PC-9 (cell line): ENCODE results near the gene KIAA1143. TPM values are rescaled to one million over a fixed set of nuclear protein-coding genes. Genes with fewer than 3 reads are reported as not detected.

Experiments
- Bru-seq: library from RNA; stranded (reverse); fragments of 400-500 nt; gene quantifications from one replicate; lab custom pipeline; 2021; lab: Mats Ljungman, UMichigan
- BruChase-seq, 2 experiments: library from RNA; stranded (reverse); fragments of 400-500 nt; gene quantifications; one replicate each; lab custom pipeline; 2021; lab: Mats Ljungman, UMichigan
- BruUV-seq: library from RNA; stranded (reverse); fragments of 400-500 nt; replicated peaks from 2 replicates; lab custom pipeline; 2021; lab: Mats Ljungman, UMichigan
- CTCF ChIA-PET: fragments of 300-600 bp; sonication (Branson Sonifier 250); formaldehyde crosslinking; loops from one replicate; lab custom pipeline; 2022; ENCODE audit warnings: antibody characterized with exemption; lab: Charles Lee
- POLR2A ChIA-PET: fragments of 300-600 bp; sonication (Branson Sonifier 250); formaldehyde crosslinking; loops from one replicate; lab custom pipeline; 2022; ENCODE audit warnings: antibody characterized with exemption; ENCODE audit not compliant: unreplicated experiment; lab: Charles Lee
- DNase-seq, 2 experiments: peaks; one replicate each; pipeline versions ENCODE4 v3.0.0 to v3.0.0-alpha.2; 2015 to 2022; ENCODE audit warnings: mixed read lengths in 1 of 2
- H2AFZ ChIP-seq: fragments of 200-600 bp; sonication (generic); 2 replicates; pipeline ENCODE4 v1.8.1; 2017; ENCODE audit warnings: antibody characterized with exemption
- H3F3A ChIP-seq: fragments of 200-600 bp; sonication (generic); 2 replicates; pipeline ENCODE4 v1.8.1; 2017; ENCODE audit warnings: antibody characterized with exemption, mild to moderate bottlenecking, low read depth; ENCODE audit not compliant: insufficient read depth
- H3K27ac ChIP-seq: fragments of 200-600 bp; sonication (generic); 2 replicates; pipeline ENCODE4 v1.6.1; 2016; ENCODE audit warnings: mixed run types
- H3K27me3 ChIP-seq: fragments of 200-600 bp; sonication (generic); 2 replicates; pipeline ENCODE4 v1.6.1; 2016; ENCODE audit warnings: low read depth, mixed run types; ENCODE audit not compliant: insufficient read depth
- H3K36me3 ChIP-seq: fragments of 200-600 bp; sonication (generic); 2 replicates; pipeline ENCODE4 v1.6.1; 2016; ENCODE audit warnings: low read depth, mixed run types
- H3K4me1 ChIP-seq: fragments of 200-600 bp; sonication (generic); replicated peaks from 2 replicates; pipeline ENCODE4 v1.6.1; 2016; ENCODE audit warnings: mixed run types; ENCODE audit not compliant: insufficient read depth
- H3K4me2 ChIP-seq: fragments of 200-600 bp; sonication (generic); 2 replicates; pipeline ENCODE4 v1.6.1; 2017; ENCODE audit warnings: mixed run types
- H3K4me3 ChIP-seq: fragments of 200-600 bp; sonication (generic); 2 replicates; pipeline ENCODE4 v1.6.1; 2016; ENCODE audit warnings: mixed run types
- H3K79me2 ChIP-seq: fragments of 200-600 bp; sonication (generic); 2 replicates; pipeline ENCODE4 v1.6.1; 2017; ENCODE audit warnings: low read depth, mixed run types
- H3K9me2 ChIP-seq: fragments of 200-600 bp; sonication (generic); 2 replicates; pipeline ENCODE4 v1.8.1; 2017; ENCODE audit warnings: mild to moderate bottlenecking; ENCODE audit not compliant: insufficient read depth
- H3K9me3 ChIP-seq: fragments of 200-600 bp; sonication (generic); 2 replicates; pipeline ENCODE4 v1.8.1; 2016; ENCODE audit warnings: low read depth; ENCODE audit not compliant: insufficient read depth
- H4K20me1 ChIP-seq: fragments of 200-600 bp; sonication (generic); 2 replicates; pipeline ENCODE4 v1.8.1; 2017; ENCODE audit not compliant: insufficient read depth
- CTCF ChIP-seq: fragments of 200-600 bp; sonication (generic); conservative IDR thresholded peaks from 2 replicates; pipeline ENCODE4 v1.6.1; 2017; ENCODE audit warnings: mixed run types, antibody characterized with exemption, mild to moderate bottlenecking, moderate library complexity
- EZH2 ChIP-seq: fragments of 200-600 bp; sonication (generic); IDR thresholded peaks from 2 replicates; pipeline ENCODE4 v1.8.0; 2017; ENCODE audit warnings: antibody characterized with exemption, low read depth
- intact Hi-C: fragments of 100-400 bp; cut with micrococcal nuclease; formaldehyde crosslinking; loops from one replicate; pipeline ENCODE4 v1.10.0; 2022; ENCODE audit not compliant: unreplicated experiment
- long read RNA-seq: library from polyadenylated mRNA; stranded (forward); transcript quantifications from one replicate; pipeline ENCODE4 v2.0.0, GENCODE V29; 2022
- total RNA-seq: library from RNA; stranded (reverse); gene quantifications from 2 replicates; pipeline ENCODE4 v1.2.3, GENCODE V29; 2021

Gene KIAA1143
- total RNA-seq = 17.8 and 34.4 TPM in 2 replicates
- Bru-seq, nascent RNA = percentile 87 among the genes with signal in this experiment
- BruChase-seq, experiment 1, labeled RNA remaining after a 2-hour chase = percentile 83 among the genes with signal in this experiment
- percentile 94 among the genes with signal in this experiment for BruChase-seq, experiment 2, labeled RNA remaining after a 6-hour chase
- long read RNA-seq, full-length matches to known transcripts = 13 of 19 reads
- long read RNA-seq, partial matches to known transcripts = 0 of 19 reads
- long read RNA-seq, other reads (novel, unspliced or antisense) = 6 of 19 reads

GRCh38 chr3:44761424-44762169, at the start of gene KIAA1143, which contains the start of gene KIF15:
Gene KIAA1143, minus strand, starts transcription at chr3:44761619. Its CDS starts 17 bp downstream, at chr3:44761602.
Gene KIF15, plus strand, starts transcription at chr3:44761794. Its CDS starts 72 bp downstream, at chr3:44761866.
- Histone ChIP-seq H3K27ac (peak within 1 kb of the TSS; percentile 47), H3K4me2 (peak within 1 kb of the TSS; percentile 91), H2AFZ (peak within 1 kb of the TSS; percentile 99), H3K9me2 (no peaks in the 10 kb centered on the region), H3K9me3 (peaks cover 26% of the 10 kb centered on the region), H3K79me2 (peaks cover 47% of the 10 kb centered on the region), H4K20me1 (no peaks in the 10 kb centered on the region), H3K4me1 (peaks cover 5% of the 10 kb centered on the region; the same call in 1 of the 2 replicates), H3K36me3 (peaks cover 23% of the 10 kb centered on the region; the same call in 1 of the 2 replicates), H3K4me3 (peak within 1 kb of the TSS; percentile 63), H3K27me3 (no peaks in the 10 kb centered on the region), H3F3A (no peaks in the 10 kb centered on the region)
- TSS peak; percentile 80 for BruUV-seq
- intact Hi-C loops = loop anchor here (1.0 kb wide), 1 partner anchor 32 kb away; the partner anchor contains the start of gene ZNF501
- TF ChIP-seq EZH2 (no peak), CTCF (no peak)
- ChIA-PET CTCF (interaction anchor here (0.7 kb wide), 1 partner anchor 123 kb away, joined by 3 read pairs; no protein-coding TSS in a partner anchor), POLR2A (interaction anchor here (0.6 to 0.7 kb wide), 7 partner anchors 32 to 1911 kb away, joined by 3 to 6 read pairs (median 4); partner anchors contain the start of genes ANO10 and ZNF501)
- DNase-seq = peak; percentile 87 to 92

GRCh38 chr3:44805960-44806359, 44.5 kb upstream of the KIAA1143 start:
- H3K4me3 ChIP-seq = no peak overlapping the region
- no peaks in the 10 kb centered on the region for H4K20me1 ChIP-seq
- H3K4me1 ChIP-seq = no peaks in the 10 kb centered on the region
- BruUV-seq = no TSS peak
- no peaks in the 10 kb centered on the region for H3K79me2 ChIP-seq
- no peak for TF ChIP-seq EZH2
- no peak for TF ChIP-seq CTCF
- H3K27ac ChIP-seq = no peak overlapping the region
- no peaks in the 10 kb centered on the region for H3K27me3 ChIP-seq
- ChIA-PET CTCF (no interaction called here), POLR2A (no interaction called here)
- H3F3A ChIP-seq = no peaks in the 10 kb centered on the region
- H3K9me2 ChIP-seq = no peaks in the 10 kb centered on the region
- no peak for DNase-seq
- no peak overlapping the region for H3K4me2 ChIP-seq
- intact Hi-C loops = no loop called here
- H2AFZ ChIP-seq = no peak overlapping the region
- no peaks in the 10 kb centered on the region for H3K9me3 ChIP-seq
- no peaks in the 10 kb centered on the region for H3K36me3 ChIP-seq

DNA sequence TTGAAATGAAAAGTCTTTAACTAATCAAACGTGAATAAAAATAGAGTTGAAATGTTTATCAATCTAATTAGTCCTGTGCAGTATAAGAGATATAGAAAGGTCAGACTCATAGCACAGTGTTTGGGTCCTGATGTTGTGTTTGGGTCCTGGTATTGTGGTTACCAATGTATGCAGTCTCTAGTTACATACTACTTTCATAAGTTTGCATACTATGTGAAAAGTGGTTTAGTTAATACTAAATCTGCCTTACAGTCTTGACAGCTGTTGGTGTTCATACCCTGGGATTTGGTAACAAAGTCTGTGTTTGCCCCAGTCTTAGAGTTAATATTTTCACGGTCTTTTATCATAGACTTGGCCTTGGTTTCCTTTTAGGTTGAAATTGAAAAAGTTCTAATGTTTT, 41.9 kb upstream of the KIAA1143 start:
- intact Hi-C loops = no loop called here
- POLR2A ChIA-PET = no interaction called here
- Histone ChIP-seq H3K27me3 (no peaks in the 10 kb centered on the region), H3K4me2 (no peak overlapping the region), H3K36me3 (no peaks in the 10 kb centered on the region), H4K20me1 (no peaks in the 10 kb centered on the region), H3K9me2 (no peaks in the 10 kb centered on the region), H2AFZ (no peak overlapping the region), H3F3A (no peaks in the 10 kb centered on the region), H3K4me1 (no peaks in the 10 kb centered on the region), H3K27ac (no peak overlapping the region), H3K4me3 (no peak overlapping the region), H3K9me3 (no peaks in the 10 kb centered on the region), H3K79me2 (no peaks in the 10 kb centered on the region)
- CTCF ChIA-PET = no interaction called here
- TF ChIP-seq EZH2 = no peak
- no peak for TF ChIP-seq CTCF
- BruUV-seq = no TSS peak
- no peak for DNase-seq
